ENCODE measurements around the gene EPG5. TPM values are rescaled to one million over a fixed set of nuclear protein-coding genes. Genes with fewer than 3 reads are reported as not detected.

Gene EPG5
- total and polyA plus RNA-seq, 2 donors from 2014 or later, result 4.8 to 32.5 TPM

- intact Hi-C loops (cut with DNase I), result no loop called here
- FAIRE-seq (no peak), DNase-seq (no peak)
- H3K27ac ChIP-seq (ENCODE audit: low read depth in 2 of 2, low read length in 2 of 2), result no peak overlapping the region
- no peaks in the 10 kb centered on the region for H3K27me3 ChIP-seq (ENCODE audit: control insufficient read depth, insufficient read depth, low read length)
- H3K9me3 ChIP-seq (ENCODE audit: control insufficient read depth in 2 of 3, insufficient read depth in 1 of 3, low read length in 3 of 3), result no peaks in the 10 kb centered on the region
- no peaks in the 10 kb centered on the region for H3K4me1 ChIP-seq (ENCODE audit: control insufficient read depth in 2 of 3, insufficient read depth in 2 of 3, low read depth in 1 of 3, low read length in 3 of 3)
- peaks cover 4 to 30% (median 17%) of the 10 kb centered on the region in 3 donors for H3K36me3 ChIP-seq (ENCODE audit: control insufficient read depth in 2 of 3, insufficient read depth in 3 of 3, low read length in 3 of 3)
- H3K9ac ChIP-seq (ENCODE audit: low read length in 3 of 3), result no peak overlapping the region
- TF ChIP-seq CTCF (IDR thresholded peaks at IDR 0.05; ENCODE audit: borderline replicate concordance, extremely low read depth, insufficient read depth), result no peak
- H3K4me3 ChIP-seq (ENCODE audit: low read length in 3 of 3), result no peak overlapping the region
These were observed 70.1 kb downstream of the EPG5 start for GRCh38 chr18:45896991-45897390.

GRCh38 chr18:45896452-45896851, 70.7 kb downstream of the EPG5 start:
- FAIRE-seq (no peak), DNase-seq (no peak)
- H3K27ac ChIP-seq (ENCODE audit: low read depth in 2 of 2, low read length in 2 of 2), result no peak overlapping the region
- H3K9me3 ChIP-seq (ENCODE audit: control insufficient read depth in 2 of 3, insufficient read depth in 1 of 3, low read length in 3 of 3), result no peaks in the 10 kb centered on the region
- intact Hi-C loops (cut with DNase I), result no loop called here
- H3K36me3 ChIP-seq (ENCODE audit: control insufficient read depth in 2 of 3, insufficient read depth in 3 of 3, low read length in 3 of 3), result peaks cover under 1 to 25% (median 17%) of the 10 kb centered on the region in 3 donors
- H3K4me1 ChIP-seq (ENCODE audit: control insufficient read depth in 2 of 3, insufficient read depth in 2 of 3, low read depth in 1 of 3, low read length in 3 of 3), result no peaks in the 10 kb centered on the region
- H3K27me3 ChIP-seq (ENCODE audit: control insufficient read depth, insufficient read depth, low read length), result no peaks in the 10 kb centered on the region
- H3K9ac ChIP-seq (ENCODE audit: low read length in 3 of 3), result no peak overlapping the region
- no peak overlapping the region for H3K4me3 ChIP-seq (ENCODE audit: low read length in 3 of 3)
- no peak for TF ChIP-seq CTCF (IDR thresholded peaks at IDR 0.05; ENCODE audit: borderline replicate concordance, extremely low read depth, insufficient read depth)

- FAIRE-seq (no peak), DNase-seq (no peak)
- H3K27ac ChIP-seq (ENCODE audit: low read depth in 2 of 2, low read length in 2 of 2), result no peak overlapping the region
- no peak overlapping the region for H3K4me3 ChIP-seq (ENCODE audit: low read length in 3 of 3)
- TF ChIP-seq CTCF (IDR thresholded peaks at IDR 0.05; ENCODE audit: borderline replicate concordance, extremely low read depth, insufficient read depth), result no peak
- H3K4me1 ChIP-seq (ENCODE audit: control insufficient read depth in 2 of 3, insufficient read depth in 2 of 3, low read depth in 1 of 3, low read length in 3 of 3), result no peaks in the 10 kb centered on the region
- intact Hi-C loops (cut with DNase I), result no loop called here
- H3K36me3 ChIP-seq (ENCODE audit: control insufficient read depth in 2 of 3, insufficient read depth in 3 of 3, low read length in 3 of 3), result peaks cover 0 to 17% (median 15%) of the 10 kb centered on the region in 3 donors
- no peak overlapping the region for H3K9ac ChIP-seq (ENCODE audit: low read length in 3 of 3)
- no peaks in the 10 kb centered on the region for H3K9me3 ChIP-seq (ENCODE audit: control insufficient read depth in 2 of 3, insufficient read depth in 1 of 3, low read length in 3 of 3)
- H3K27me3 ChIP-seq (ENCODE audit: control insufficient read depth, insufficient read depth, low read length), result no peaks in the 10 kb centered on the region
These were observed 71.8 kb downstream of the EPG5 start for GRCh38 chr18:45895339-45895738.

GRCh38 chr18:45894818-45895217, 72.3 kb downstream of the EPG5 start:
- intact Hi-C loops (cut with DNase I), result no loop called here
- Histone ChIP-seq H3K4me3 (ENCODE audit: low read length in 3 of 3) (no peak overlapping the region), H3K27ac (ENCODE audit: low read depth in 2 of 2, low read length in 2 of 2) (no peak overlapping the region), H3K9ac (ENCODE audit: low read length in 3 of 3) (no peak overlapping the region), H3K27me3 (ENCODE audit: control insufficient read depth, insufficient read depth, low read length) (no peaks in the 10 kb centered on the region), H3K4me1 (ENCODE audit: control insufficient read depth in 2 of 3, insufficient read depth in 2 of 3, low read depth in 1 of 3, low read length in 3 of 3) (no peaks in the 10 kb centered on the region), H3K9me3 (ENCODE audit: control insufficient read depth in 2 of 3, insufficient read depth in 1 of 3, low read length in 3 of 3) (no peaks in the 10 kb centered on the region), H3K36me3 (ENCODE audit: control insufficient read depth in 2 of 3, insufficient read depth in 3 of 3, low read length in 3 of 3) (peaks cover 0 to 17% (median 16%) of the 10 kb centered on the region in 3 donors)
- FAIRE-seq, result no peak
- no peak for DNase-seq
- no peak for TF ChIP-seq CTCF (IDR thresholded peaks at IDR 0.05; ENCODE audit: borderline replicate concordance, extremely low read depth, insufficient read depth)

Measured in kidney (tissue), 14 donors.